GM19025 (cell line): ENCODE results near the gene CTSH.
"Not testable (repeated sequence)": the region's sequence is repeated elsewhere in the genome, so short reads cannot be mapped to it uniquely, and the experiment has no call there.

Experiments
- ATAC-seq: cut with Tn5 transposase; IDR thresholded peaks from one replicate; pipeline ENCODE4 v1.9.1; 2021; ENCODE audit warnings: mild to moderate bottlenecking, low read depth, moderate library complexity; ENCODE audit not compliant: unreplicated experiment

The CTSH gene

GRCh38 chr15:78944202-78944625 is 632 bp downstream of the CTSH start:
- peak; percentile 21 for ATAC-seq

DNA sequence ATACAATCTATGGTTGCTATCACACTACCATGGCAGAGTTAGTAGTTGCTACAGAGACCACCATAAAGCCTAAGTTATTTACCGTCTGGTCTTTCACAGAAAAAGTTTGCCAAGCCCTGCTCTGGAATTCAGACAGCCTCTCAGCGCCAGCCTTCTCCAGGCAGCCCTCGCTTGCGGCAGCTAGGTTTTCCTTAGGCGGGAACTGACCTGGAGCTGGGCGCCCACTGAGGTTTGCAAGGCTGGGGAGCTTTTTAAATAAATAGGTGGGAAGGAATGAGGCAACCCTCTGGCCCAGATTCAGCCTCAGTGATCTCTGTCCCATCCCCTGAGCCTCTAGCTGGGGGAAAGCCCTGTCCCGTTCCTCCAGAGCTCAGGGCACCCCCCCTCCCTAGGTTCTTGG is 1.2 kb downstream of the CTSH start:
- ATAC-seq = no peak

GRCh38 chr15:78942741-78943140 is 2.1 kb downstream of the CTSH start:
- no peak for ATAC-seq

DNA sequence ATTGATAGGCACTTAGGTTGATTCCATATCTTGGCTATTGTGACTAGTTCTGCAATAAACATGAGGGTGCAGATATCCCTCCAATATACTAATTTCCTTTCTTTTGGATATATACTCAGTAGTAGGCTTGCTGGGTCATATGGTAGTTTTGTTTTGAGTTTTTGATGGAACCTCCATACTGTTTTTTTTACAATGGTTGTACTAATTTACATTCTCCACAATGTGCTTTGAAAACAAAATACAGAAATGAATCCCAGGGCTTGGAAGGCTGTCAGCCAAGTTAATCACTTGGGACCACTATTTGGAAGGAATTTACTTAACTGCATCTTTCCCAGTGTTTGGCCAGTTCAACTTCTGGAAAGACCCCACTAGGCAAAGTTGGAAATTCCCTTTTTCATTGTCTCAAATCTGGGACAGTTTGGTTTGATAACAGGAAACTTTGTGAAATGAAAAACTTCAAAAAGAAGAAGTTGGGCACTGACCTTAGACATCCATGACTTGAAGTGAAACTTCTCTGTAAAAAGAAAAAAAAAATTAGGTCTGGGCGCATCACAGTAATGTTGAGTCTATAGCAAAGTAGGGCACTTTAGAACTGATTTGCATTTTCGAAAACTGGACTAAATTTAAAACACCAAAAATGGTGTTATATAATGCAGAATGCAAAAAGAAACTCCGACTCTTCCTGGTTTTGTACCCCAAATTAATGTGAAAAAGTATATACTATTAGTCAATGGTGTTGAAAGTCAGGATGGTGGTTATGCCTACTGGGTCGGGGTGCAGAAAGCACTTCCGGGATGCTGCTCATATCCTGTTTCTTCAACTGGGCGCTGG is 6.0 kb downstream of the CTSH start:
- ATAC-seq = peak; percentile 58

DNA sequence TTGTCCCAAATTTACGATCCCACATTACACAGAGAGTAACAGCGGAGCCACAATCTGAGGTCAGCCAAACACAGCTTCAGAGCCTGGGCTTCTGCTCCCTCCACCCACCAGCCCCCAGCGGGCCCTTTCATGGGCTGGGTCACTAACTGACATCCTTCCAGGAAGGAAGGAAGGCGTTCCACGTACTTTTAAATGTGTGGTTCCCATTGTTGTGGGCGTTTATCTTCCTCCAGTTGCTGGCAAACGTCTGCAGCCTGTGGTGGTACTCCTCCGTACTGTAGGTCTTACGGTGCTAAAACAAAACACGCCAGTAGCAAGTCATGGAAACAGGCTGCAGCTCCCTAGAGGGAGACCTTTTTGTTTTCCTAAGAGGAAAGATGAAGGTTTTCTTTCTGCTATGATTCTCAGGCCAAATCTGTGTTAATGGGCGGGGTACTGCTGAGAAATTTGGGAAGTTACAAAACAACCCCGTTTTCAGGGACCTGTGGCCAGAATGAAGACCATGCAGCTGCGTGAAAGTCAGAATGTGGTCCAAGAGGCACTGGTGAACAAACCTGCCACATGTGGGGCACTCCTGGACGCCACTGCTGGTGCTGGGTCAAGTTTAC is 7.6 kb downstream of the CTSH start:
- ATAC-seq = no peak

DNA sequence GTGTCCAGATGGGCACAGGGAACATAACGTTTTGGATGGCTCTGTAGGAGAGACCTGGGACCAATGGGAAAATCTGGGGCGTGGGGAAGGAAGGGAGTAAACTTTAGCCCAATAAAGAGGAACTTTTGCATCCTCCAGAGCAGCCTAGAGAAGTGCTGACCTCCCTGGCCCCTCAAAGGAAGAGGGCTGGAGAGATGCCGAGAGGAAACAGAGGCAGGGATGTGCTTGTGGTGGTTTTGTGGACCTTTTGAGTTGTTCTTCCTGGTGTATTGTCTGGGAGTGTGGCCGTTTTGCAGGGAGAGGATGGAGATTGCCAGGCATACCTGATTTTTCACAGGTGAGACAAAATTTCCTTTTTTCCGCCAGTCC is 10.2 kb downstream of the CTSH start:
- ATAC-seq = no peak

DNA sequence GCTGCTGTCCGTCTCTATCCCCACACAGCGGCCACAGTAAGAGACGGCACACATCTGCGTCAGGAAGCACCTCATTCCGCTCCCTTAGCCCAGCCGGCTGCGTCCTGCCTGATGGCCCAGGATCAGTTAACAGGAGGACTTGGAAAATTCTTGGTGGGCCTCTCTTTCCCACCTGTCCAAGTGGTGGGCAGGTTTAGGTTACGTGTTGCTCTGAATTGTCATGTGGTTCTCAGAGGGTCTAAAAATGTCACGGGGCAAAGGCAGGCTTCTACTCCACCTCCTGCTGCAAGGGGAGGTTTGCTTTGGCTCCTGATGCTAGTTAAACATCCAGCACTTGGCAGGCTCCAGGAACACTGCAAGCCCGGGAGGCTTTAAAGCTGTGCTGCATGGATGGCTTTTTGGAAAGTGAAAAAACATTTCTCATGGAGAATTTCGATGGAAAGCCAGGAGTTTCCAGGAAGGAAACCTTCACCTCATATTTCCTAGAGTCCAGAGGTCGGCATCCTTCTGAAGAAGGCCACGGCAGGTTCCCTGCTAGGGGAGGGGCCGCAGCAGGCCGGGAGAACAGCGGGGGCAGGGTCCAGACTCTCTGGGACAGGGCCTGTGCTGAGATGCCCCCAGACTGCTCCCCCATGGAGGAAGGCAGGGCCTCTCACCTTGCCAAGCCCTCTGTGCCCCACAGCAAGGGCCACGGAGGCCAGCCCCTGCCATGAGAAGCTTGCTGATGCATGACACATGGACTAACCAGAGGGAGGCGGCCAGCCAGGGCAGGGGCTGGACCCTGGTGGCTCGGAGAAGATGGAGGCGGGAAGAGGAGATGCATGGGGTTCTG is 10.8 kb downstream of the CTSH start:
- no peak for ATAC-seq

- ATAC-seq = no peak
Observed at GRCh38 chr15:78933187-78933822, 11.5 kb downstream of the CTSH start.

GRCh38 chr15:78932258-78932808 is 12.5 kb downstream of the CTSH start:
- no peak for ATAC-seq

DNA sequence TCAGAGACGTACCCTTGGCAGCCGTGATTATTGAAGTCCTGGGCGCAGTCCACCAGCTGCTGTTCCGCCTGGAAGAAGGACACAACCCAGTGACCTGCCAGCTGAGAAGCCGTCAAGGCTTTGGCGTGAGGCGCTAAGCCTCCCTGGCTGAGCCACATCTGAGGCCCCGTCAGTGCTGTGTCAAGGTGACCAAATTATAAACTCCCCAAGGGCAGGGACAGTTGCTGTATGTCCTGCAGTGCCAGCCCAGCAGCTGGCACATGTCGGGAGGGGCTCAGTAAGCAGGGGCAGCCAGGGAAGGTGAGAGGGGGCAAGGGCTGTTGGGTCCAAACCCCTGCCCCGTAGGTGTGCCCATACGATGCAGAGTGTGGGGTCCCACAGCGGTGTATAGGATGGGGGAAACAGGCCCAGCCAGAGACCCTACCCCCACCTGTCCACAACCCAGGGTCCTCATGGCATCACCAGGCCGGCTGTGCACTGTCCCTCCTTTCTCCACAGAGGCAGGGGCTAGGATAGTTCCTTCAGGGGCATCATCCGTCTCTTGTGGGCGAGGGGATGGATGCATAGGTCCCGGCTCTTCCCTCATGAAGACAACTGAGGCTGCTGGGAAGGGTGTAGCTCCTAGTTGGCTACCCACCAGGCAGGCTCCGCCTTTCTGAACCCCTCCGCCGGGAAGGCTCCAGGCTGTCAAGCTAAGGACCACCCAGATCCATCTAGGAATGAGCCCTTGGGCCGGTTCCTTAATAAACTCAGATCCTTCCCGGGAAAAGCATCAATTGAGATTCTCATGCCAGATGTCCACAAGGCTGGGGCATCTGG is 13.2 kb downstream of the CTSH start:
- no peak for ATAC-seq

DNA sequence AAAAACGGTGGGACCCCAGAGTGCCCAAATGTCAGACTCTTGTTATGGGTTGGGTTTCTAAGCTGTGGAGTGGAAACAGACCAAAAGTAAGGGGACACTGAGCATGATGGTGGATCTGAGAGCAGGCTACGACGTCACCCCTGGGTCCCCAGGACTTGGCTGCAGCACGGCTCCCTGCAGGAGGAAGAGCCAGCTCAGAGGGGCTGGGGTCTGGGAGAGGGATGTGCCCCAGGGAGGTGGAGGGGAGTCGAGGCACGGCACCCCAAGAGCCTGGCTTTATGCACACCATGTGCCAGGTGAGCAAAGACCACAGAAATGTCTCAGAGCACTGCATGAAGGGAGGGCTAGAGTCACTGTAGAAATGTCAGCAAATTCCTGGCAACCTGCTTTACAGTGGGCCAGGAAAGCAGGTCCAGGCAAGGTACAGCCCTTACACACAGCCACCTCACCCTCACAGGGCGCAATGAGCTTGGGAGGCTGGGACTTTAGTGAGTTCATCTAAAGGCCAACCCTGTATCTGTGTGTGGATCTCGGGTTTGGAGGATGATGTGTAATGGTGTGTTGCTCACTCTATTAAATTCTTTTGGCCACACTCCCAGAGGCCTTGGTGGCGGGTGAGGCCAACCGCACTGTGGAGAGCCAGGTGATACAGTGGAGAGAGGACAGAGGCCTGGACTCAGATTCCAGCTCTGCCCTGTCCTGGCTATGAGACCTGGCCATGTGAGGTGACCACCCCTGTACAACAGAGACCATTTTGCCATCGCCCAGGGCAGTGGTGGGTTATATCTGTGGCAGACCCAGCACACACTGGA is 14.1 kb downstream of the CTSH start:
- no peak for ATAC-seq

DNA sequence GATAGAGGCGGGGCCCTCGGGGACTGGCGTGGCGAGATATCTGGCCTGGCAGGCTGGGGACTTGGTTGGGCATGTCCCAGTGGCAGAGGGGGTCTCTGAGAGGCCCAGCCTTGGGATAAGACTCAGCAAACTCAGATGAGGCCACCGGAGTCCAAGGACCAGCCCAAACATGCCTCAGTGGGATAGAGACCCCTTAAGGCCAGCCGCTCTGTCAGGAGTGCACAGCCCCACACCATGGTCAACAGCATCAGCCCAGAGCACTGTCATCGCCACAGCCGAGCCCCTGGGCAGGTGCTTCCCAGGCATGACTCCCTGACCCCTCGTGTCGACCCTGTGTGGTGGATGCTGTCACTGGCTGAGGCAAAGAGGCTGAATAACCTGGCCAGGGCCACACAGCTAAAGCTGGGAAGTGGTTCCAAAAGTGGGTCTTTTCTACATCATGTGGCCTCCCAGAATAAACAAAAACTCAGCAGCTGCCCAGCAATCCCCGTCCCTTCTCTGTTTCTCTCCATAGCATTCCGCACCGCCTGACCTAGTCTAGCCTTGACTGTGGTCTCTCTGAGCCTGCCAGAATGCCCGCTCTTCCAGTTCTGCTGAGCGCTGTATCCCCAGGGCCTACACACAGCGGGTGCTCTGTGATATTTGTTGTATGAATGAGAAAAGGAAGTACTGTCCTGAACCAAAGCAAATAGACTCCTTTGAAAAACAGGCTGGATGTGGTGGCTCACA is 15.1 kb downstream of the CTSH start:
- ATAC-seq = no peak

DNA sequence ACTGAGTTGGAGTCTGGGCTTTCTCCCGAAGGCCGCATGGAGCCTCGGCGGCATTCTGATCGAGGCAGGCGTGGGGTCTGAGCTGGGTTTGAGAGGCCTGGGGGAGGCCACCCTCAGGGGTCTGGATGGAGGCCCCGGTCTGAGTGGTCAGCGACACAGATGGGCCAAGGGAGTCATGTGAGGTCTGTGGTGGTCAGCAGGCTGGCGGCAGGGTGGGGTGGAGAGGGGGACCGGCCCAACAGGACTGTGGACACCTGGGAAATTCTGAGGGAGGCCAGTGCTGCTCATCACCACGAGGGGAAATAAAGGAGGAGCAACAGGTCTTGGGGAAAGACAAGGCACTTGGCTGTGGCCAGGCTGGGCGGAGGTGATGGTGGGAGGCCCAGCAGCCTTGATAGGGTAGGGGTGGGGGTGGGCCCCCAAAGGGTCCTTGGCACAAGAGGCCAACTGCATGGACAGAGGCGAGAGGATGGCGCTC is 16.2 kb downstream of the CTSH start:
- ATAC-seq = no peak

DNA sequence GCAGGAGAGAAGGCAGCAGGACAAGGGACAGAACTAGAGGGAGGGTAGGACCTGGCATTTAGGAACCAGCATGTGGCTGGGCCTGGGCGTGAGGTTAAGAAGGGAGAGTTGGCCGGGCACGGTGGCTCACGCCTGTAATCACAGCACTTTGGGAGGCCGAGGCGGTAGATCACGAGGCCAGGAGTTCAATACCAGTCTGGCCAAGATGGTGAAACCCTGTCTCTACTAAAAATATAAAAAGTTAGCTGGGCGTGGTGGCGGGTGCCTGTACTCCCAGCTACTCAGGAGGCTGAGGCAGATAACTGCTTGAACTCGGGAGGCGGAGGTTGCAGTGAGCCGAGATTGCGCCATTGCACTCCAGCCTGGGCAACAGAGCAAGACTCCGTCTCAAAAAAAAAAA is 16.7 kb downstream of the CTSH start:
- not testable (repeated sequence) for ATAC-seq

- ATAC-seq = no peak
Observed at GRCh38 chr15:78927077-78927790, 17.6 kb downstream of the CTSH start.

DNA sequence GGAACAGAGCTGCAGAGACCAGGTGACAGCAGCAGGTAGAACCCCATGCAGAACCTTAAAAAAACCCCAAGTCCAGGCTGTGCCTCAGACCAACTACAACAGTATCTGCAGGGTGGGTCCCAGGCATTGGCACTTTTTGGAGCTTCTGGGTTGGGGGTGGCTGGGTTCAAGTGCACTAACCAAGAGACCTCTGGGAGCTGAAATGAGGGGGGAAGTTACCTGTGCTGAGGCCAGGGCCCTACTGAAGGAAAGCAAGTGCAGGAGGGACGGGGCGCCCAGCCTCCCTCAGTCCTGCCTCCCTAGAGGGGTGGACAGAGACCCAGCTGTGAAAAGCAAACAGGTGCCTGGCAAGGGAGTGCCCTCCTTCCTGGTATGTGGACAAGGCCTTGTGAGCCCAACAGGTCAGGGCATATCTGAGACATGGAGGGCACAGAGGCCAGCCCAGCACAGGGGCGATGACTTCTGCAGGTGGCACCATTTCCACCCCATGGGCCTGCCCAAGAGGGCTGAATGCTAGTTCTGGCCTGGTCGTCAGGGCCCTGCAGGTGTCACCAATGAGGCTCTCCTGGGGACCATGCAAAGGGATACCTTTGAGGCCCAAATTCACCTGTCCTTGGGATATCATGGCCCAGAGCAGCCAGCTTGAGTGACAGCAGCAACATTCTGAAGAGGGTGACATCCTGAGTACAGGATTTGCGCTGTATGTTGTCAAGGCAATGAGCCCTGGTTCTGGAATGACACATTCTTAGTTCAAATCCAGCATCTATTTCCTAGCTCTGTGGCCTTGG is 18.7 kb downstream of the CTSH start:
- no peak for ATAC-seq
